ENCODE measurements around the gene MYL6B.
A peak's percentile ranks its signal among the peaks of the same experiment; 100 is the strongest.
"Not testable (repeated sequence)": the region's sequence is repeated elsewhere in the genome, so short reads cannot be mapped to it uniquely, and the experiment has no call there.

Gene MYL6B

DNA sequence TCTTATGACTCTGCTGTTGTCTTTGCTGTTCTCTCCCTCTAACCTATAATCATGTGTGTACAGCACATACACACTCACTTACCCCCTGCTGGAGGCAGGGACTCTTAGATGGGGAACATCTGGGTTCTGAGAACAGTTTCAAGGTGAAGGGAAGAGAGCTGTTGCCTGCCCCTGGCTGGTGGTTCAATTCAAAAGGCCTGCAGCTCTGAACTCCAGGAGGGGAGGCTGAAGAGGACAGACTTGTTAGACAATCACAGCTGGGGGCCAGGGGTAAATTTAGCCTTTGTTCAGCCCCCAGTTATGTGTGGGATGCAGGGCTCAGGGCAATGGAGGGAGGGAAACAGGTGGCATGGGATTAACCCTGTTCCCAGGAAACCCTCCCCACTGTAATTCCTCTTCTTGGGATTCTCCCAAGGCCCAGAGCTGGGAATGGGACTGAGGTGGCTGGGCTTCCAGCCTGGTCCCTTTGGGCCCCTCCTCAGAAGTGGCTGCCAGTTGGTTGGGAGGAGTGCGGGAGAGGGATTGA lies 1.9 kb downstream of the MYL6B start:
- TF ChIP-seq, protein P1, sequence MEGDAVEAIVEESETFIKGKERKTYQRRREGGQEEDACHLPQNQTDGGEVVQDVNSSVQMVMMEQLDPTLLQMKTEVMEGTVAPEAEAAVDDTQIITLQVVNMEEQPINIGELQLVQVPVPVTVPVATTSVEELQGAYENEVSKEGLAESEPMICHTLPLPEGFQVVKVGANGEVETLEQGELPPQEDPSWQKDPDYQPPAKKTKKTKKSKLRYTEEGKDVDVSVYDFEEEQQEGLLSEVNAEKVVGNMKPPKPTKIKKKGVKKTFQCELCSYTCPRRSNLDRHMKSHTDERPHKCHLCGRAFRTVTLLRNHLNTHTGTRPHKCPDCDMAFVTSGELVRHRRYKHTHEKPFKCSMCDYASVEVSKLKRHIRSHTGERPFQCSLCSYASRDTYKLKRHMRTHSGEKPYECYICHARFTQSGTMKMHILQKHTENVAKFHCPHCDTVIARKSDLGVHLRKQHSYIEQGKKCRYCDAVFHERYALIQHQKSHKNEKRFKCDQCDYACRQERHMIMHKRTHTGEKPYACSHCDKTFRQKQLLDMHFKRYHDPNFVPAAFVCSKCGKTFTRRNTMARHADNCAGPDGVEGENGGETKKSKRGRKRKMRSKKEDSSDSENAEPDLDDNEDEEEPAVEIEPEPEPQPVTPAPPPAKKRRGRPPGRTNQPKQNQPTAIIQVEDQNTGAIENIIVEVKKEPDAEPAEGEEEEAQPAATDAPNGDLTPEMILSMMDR (IDR thresholded peaks at IDR 0.05; ENCODE audit: low read depth, low read length), result no peak
- peaks cover 8% of the 10 kb centered on the region for H3K4me1 ChIP-seq
- H3K4me3 ChIP-seq (ENCODE audit: low read depth, low read length), result no peak overlapping the region
- H3K27me3 ChIP-seq, result no peaks in the 10 kb centered on the region
- H3K9me3 ChIP-seq, result no peaks in the 10 kb centered on the region
- no peak for DNase-seq
- H3K36me3 ChIP-seq, result peaks cover 13% of the 10 kb centered on the region; the same call in 1 of the 2 replicates

DNA sequence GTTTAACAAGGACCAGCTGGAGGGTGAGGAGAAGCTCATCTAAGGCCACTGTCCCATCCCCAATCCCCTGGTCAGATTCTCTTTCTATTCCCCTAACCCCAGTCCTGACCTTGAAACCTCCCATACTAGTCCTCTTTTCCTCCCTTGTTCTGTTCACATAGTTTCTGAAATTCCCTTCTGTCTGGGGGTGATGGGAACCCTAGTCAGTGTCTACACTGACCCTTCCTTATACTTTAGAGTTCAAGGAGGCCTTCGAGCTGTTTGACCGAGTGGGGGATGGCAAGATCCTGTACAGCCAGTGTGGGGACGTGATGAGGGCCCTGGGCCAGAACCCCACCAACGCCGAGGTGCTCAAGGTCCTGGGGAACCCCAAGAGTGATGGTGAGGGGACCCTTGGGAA lies 2.4 kb downstream of the MYL6B start:
- peaks cover 8% of the 10 kb centered on the region for H3K4me1 ChIP-seq

DNA sequence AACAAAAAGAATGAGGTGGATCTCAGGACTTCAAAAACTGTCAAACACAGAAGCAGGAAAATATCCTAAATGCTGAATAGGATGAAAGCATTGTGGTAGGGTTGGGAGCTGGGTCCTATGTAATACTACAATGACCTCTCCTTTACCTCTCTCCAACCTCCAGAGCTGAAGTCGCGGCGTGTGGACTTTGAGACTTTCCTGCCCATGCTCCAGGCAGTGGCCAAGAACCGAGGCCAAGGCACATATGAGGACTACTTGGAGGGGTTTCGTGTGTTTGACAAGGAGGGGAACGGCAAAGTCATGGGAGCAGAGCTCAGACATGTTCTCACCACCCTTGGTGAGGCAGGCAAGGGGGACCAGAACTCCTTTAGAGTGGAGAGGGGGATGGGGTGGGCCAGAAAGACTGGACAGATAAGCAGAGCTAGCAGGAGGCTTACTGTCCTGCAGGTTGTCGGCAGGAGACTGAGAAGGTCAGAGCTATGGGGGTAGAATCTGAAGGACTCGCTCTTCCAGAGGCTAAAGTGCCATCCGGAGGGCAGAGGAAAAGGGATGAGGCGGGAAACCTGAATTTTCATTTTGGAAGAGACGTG lies 3.0 kb downstream of the MYL6B start:
- Histone ChIP-seq H3K4me1 (peaks cover 8% of the 10 kb centered on the region), H3K9me3 (no peaks in the 10 kb centered on the region), H3K4me3 (ENCODE audit: low read depth, low read length) (no peak overlapping the region), H3K27me3 (no peaks in the 10 kb centered on the region), H3K36me3 (peaks cover 22% of the 10 kb centered on the region)
- TF ChIP-seq, protein P1 (IDR thresholded peaks at IDR 0.05; ENCODE audit: low read depth, low read length), result no peak
- DNase-seq, result no peak

More for the DNA sequence above, 2.4 kb downstream of the MYL6B start:
- TF ChIP-seq, protein P1 (IDR thresholded peaks at IDR 0.05; ENCODE audit: low read depth, low read length), result no peak
- Histone ChIP-seq H3K4me3 (ENCODE audit: low read depth, low read length) (no peak overlapping the region), H3K27me3 (no peaks in the 10 kb centered on the region), H3K9me3 (no peaks in the 10 kb centered on the region), H3K36me3 (peaks cover 17% of the 10 kb centered on the region)
- DNase-seq, result no peak

DNA sequence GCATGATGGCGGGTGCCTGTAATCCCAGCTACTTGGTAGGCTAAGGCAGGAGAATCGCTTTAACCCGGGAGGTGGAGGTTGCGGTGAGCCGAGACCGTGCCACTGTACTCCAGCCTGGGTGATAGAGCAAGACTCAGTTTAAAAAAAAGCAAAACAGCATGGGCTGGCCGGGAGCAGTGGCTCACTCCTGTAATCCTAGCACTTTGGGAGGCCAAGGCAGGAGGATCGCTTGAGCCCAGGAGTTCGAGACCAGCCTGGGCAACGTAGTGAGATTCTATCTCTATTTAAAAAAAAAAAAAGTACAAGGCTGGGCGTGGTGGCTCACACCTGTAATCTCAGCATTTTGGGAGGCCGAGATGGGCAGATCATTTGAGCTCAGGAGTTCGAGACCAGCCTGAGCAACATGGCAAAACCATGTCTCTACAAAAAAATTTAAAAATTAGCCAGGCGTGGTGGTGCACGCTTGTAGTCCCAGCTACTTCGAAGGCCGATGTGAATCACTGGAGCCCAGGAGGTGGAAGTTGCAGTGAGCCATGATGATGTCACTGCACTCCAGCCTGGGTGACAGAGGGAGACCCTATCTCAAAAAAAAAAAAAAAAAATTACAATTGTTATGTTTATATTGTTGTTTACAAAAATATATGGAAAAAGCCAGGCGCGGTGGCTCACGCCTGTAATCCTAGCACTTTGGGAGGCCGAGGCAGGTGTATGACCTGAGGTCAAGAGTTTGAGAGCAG lies 4.2 kb downstream of the MYL6B start:
- not testable (repeated sequence) for H3K4me1 ChIP-seq

DNA sequence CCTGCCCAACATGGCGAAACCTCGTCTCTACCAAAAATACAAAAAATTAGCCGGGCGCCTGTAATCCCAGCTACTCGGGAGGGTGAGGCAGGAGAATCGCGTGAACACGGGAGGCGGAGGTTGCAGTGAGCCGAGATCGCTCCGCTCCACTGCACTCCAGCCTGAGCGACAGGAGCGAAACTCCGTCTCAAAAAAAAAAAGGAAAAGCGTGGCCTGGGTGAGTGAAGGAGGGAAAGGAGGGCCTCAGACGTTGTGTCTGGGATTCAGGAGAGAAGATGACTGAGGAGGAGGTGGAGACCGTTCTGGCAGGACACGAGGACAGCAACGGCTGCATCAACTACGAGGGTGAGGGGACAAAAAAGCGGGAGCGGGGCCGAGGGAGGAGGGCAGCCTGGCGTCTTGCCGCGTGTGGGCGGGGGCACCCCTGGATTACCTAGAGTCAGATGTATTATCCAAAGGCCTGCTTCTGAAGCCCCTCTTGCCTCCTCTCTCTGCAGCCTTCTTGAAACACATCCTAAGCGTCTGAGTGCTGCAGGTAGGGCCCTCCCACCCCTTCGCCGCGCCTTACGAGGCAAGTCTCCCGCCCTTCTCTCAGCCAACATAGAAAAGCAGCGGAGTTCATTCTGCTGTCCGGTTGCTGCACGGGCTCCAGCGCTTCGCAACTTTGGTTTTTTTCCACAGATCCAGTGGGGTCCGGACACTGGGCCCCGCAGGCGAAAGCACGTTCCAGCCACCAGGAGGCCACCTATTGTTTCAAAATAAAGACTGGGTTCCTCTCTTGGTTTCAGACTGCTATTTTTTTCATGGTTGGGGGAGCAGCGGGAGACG lies 5.0 kb downstream of the MYL6B start:
- peaks cover 3% of the 10 kb centered on the region for H3K4me1 ChIP-seq
- TF ChIP-seq, protein P1 (IDR thresholded peaks at IDR 0.05; ENCODE audit: low read depth, low read length), result peak; percentile 62
- H3K27me3 ChIP-seq, result no peaks in the 10 kb centered on the region
- DNase-seq, result peak; percentile 79
- H3K4me3 ChIP-seq (ENCODE audit: low read depth, low read length), result peak overlapping the region; percentile 92
- H3K9me3 ChIP-seq, result no peaks in the 10 kb centered on the region
- peaks cover 40% of the 10 kb centered on the region for H3K36me3 ChIP-seq

More for the DNA sequence above, 4.2 kb downstream of the MYL6B start:
- Histone ChIP-seq H3K36me3 (peaks cover 35% of the 10 kb centered on the region), H3K4me3 (ENCODE audit: low read depth, low read length) (peak overlapping the region; percentile 92)
- H3K27me3 ChIP-seq, H3K9me3 ChIP-seq, DNase-seq: not testable (repeated sequence)
